Measurements from ENCODE around the gene KRT83. TPM values are rescaled to one million over a fixed set of nuclear protein-coding genes. Genes with fewer than 3 reads are reported as not detected.
A peak's percentile ranks its signal among the peaks of the same experiment; 100 is the strongest.

KRT83 gene
- total RNA-seq, 2 experiments from 2014 or later = not detected

DNA sequence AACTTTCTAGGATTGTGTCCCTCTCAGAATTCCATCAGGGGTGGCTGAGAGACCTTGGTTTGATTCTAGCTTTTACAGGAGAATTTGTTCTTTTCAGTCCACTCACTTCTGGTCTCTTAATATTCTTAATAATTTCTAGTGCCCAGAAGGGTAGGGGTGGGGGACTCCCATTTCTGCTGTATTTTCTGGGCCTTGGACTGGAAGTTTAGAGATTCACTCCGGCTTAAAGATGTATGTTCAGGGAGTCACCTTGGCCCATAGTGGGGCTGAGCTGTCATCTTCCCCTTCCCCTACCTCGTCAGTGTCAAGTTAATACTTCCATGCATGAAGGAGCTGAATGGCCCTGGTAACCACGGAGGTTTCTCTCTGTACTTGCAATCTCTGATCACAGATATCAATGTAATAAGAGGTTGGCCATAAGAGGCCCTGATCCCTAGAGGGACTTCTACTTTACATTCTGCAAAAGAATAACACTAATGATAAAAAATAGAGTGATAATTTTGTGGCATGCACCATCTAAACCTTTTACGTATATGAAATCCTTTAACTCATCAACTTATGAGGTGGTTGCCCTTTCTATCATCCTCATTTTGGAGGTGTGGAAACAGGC is 36.5 kb downstream of the KRT83 start:
- Mint-ChIP-seq H3K27ac (no peak overlapping the region), H3K36me3 (ENCODE audit: low read depth) (no peaks in the 10 kb centered on the region), H3K4me3 (no peak overlapping the region), H3K27me3 (peaks cover 15% of the 10 kb centered on the region), H3K9me3 (no peaks in the 10 kb centered on the region), H3K4me1 (peaks cover 11% of the 10 kb centered on the region)
- POLR2A ChIA-PET = interaction anchor here (1.1 kb wide), 1 partner anchor 25 kb away, joined by 3 read pairs; no protein-coding TSS in a partner anchor
- CTCF ChIA-PET = interaction anchor here (1.3 kb wide), 1 partner anchor 26 kb away, joined by 4 read pairs; no protein-coding TSS in a partner anchor
- DNase-seq = no peak

- ChIA-PET CTCF (interaction anchor here (0.9 to 5.5 kb wide), 4 partner anchors 28 to 123 kb away, joined by 3 to 80 read pairs (median 32); no protein-coding TSS in a partner anchor), POLR2A (interaction anchor here (1.6 kb wide), 1 partner anchor 29 kb away, joined by 4 read pairs; no protein-coding TSS in a partner anchor)
- H3K4me3 Mint-ChIP-seq = no peak overlapping the region
- peaks cover 9% of the 10 kb centered on the region for H3K4me1 Mint-ChIP-seq
- H3K27me3 Mint-ChIP-seq = peaks cover 39% of the 10 kb centered on the region
- H3K9me3 Mint-ChIP-seq = no peaks in the 10 kb centered on the region
- DNase-seq = no peak
- H3K36me3 Mint-ChIP-seq (ENCODE audit: low read depth) = no peaks in the 10 kb centered on the region
- H3K27ac Mint-ChIP-seq = no peak overlapping the region
Measured at GRCh38 chr12:52280796-52281560, 40.2 kb downstream of the KRT83 start.

DNA sequence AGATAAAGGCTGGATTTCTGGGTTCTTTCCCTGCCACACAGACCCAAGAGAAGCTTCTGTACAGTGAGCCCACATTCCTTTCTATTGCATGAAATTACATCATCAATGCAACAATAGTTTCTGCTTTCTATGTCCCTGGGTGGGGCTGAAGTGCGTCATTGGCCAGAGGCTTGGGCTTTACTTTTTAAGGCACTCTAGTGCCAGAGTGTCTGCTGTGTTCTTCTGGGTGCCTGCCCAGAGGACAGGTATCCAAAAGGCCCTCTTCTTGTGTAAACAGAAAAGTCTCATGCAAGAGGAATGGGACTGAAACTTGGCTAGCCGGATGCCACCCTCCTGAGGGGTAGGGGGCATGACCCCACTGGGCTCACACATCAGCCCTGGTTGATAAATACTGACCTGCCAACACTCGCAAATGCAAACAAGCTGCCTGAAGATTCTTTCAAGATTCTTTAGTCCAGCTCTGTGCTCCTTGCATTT is 40.8 kb downstream of the KRT83 start:
- Mint-ChIP-seq H3K27me3 (peaks cover 43% of the 10 kb centered on the region), H3K27ac (no peak overlapping the region), H3K36me3 (ENCODE audit: low read depth) (no peaks in the 10 kb centered on the region), H3K9me3 (no peaks in the 10 kb centered on the region), H3K4me1 (peaks cover 9% of the 10 kb centered on the region), H3K4me3 (no peak overlapping the region)
- ChIA-PET CTCF (interaction anchor here (0.9 to 5.5 kb wide), 7 partner anchors 10 to 123 kb away, joined by 3 to 80 read pairs (median 15); partner anchors contain the start of gene KRT81), POLR2A (interaction anchor here (1.6 kb wide), 1 partner anchor 28 kb away, joined by 4 read pairs; no protein-coding TSS in a partner anchor)
- no peak for DNase-seq

DNA sequence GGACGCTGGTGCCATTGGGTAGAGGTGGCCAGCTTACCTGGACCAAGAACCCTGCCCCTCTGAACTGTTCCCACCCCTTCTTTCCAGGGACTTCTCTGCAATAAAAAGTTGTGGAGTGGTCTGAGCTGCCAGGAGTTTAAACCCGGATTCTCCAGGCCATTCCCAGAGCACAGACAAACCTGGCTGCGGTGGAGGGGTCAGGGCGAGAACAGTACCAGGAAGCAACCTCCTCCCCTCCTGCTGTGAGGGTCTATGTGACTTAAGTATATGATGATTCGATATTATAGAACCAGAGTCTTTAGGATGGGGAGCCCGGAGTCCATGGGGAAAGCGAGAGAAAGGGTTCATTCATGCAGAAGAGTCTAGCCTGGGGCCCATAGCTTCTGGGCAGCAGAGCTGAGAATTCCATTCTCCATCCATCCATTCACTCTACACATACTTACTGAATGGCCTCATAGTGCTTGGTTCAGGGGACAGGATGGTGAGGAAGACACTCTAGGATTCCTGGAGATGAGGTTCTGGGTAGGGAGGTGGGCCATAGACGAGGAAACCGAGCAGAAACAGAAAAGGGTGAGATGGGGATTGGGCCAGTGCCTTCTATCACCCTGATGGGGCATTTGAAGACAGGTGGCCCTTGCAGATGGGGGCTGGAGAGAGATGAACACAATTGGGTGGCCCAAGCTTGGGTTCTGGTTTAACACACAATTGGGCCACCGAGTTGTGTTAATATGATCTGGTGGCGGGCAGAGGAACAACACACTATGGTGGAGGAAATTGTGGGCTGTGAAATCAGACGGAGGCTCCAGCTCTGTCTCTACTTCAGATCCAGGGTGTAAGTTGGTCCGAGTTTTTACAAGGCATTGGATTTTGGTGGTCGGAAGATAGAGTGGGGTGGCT is 41.5 kb downstream of the KRT83 start:
- Mint-ChIP-seq H3K4me3 (no peak overlapping the region), H3K9me3 (no peaks in the 10 kb centered on the region), H3K4me1 (peaks cover 9% of the 10 kb centered on the region), H3K36me3 (ENCODE audit: low read depth) (no peaks in the 10 kb centered on the region), H3K27ac (no peak overlapping the region), H3K27me3 (peaks cover 47% of the 10 kb centered on the region)
- POLR2A ChIA-PET = interaction anchor here (1.6 kb wide), 1 partner anchor 28 kb away, joined by 4 read pairs; no protein-coding TSS in a partner anchor
- CTCF ChIA-PET = interaction anchor here (0.6 to 5.5 kb wide), 44 partner anchors 9 to 691 kb away, joined by 3 to 80 read pairs (median 4); partner anchors contain the start of gene KRT81
- no peak for DNase-seq

- peak; percentile 76 for DNase-seq
- ChIA-PET POLR2A (interaction anchor here (1.6 kb wide), 1 partner anchor 27 kb away, joined by 4 read pairs; no protein-coding TSS in a partner anchor), CTCF (interaction anchor here (0.6 to 5.5 kb wide), 52 partner anchors 9 to 692 kb away, joined by 3 to 80 read pairs (median 4); partner anchors contain the start of gene KRT81)
- H3K36me3 Mint-ChIP-seq (ENCODE audit: low read depth) = no peaks in the 10 kb centered on the region
- no peaks in the 10 kb centered on the region for H3K9me3 Mint-ChIP-seq
- no peak overlapping the region for H3K4me3 Mint-ChIP-seq
- H3K27me3 Mint-ChIP-seq = peaks cover 56% of the 10 kb centered on the region
- H3K27ac Mint-ChIP-seq = no peak overlapping the region
- peaks cover 9% of the 10 kb centered on the region for H3K4me1 Mint-ChIP-seq
Measured at GRCh38 chr12:52278575-52279421, 42.4 kb downstream of the KRT83 start.

GRCh38 chr12:52277486-52278245 is 43.5 kb downstream of the KRT83 start:
- H3K27ac Mint-ChIP-seq = no peak overlapping the region
- ChIA-PET CTCF (interaction anchor here (0.7 to 5.5 kb wide), 20 partner anchors 8 to 1272 kb away, joined by 3 to 80 read pairs (median 4); partner anchors contain the start of gene KRT81), POLR2A (no interaction called here)
- no peak overlapping the region for H3K4me3 Mint-ChIP-seq
- H3K36me3 Mint-ChIP-seq (ENCODE audit: low read depth) = no peaks in the 10 kb centered on the region
- peaks cover 9% of the 10 kb centered on the region for H3K4me1 Mint-ChIP-seq
- peaks cover 61% of the 10 kb centered on the region for H3K27me3 Mint-ChIP-seq
- H3K9me3 Mint-ChIP-seq = no peaks in the 10 kb centered on the region
- DNase-seq = no peak

- ChIA-PET CTCF (no interaction called here), POLR2A (no interaction called here)
- no peaks in the 10 kb centered on the region for H3K9me3 Mint-ChIP-seq
- H3K4me1 Mint-ChIP-seq = peaks cover 9% of the 10 kb centered on the region
- no peak overlapping the region for H3K4me3 Mint-ChIP-seq
- H3K27me3 Mint-ChIP-seq = peaks cover 64% of the 10 kb centered on the region
- no peaks in the 10 kb centered on the region for H3K36me3 Mint-ChIP-seq (ENCODE audit: low read depth)
- H3K27ac Mint-ChIP-seq = no peak overlapping the region
- DNase-seq = no peak
Measured at GRCh38 chr12:52275686-52276085, 45.5 kb downstream of the KRT83 start.

GRCh38 chr12:52274521-52275120 is 46.6 kb downstream of the KRT83 start, which contains the start of gene KRT86:
Gene KRT86 (plus strand): TSS chr12:52274645. CDS start chr12:52301917, 27,272 bp downstream.
- no peaks in the 10 kb centered on the region for H3K36me3 Mint-ChIP-seq (ENCODE audit: low read depth)
- no peak within 1 kb of the TSS for H3K27ac Mint-ChIP-seq
- CTCF ChIA-PET = interaction anchor here (1.2 kb wide), 1 partner anchor 23 kb away, joined by 3 read pairs; no protein-coding TSS in a partner anchor
- H3K4me1 Mint-ChIP-seq = peaks cover 9% of the 10 kb centered on the region
- H3K27me3 Mint-ChIP-seq = peaks cover 61% of the 10 kb centered on the region
- H3K9me3 Mint-ChIP-seq = no peaks in the 10 kb centered on the region
- H3K4me3 Mint-ChIP-seq = no peak within 1 kb of the TSS
- DNase-seq = peak; percentile 7
- POLR2A ChIA-PET = no interaction called here

DNA sequence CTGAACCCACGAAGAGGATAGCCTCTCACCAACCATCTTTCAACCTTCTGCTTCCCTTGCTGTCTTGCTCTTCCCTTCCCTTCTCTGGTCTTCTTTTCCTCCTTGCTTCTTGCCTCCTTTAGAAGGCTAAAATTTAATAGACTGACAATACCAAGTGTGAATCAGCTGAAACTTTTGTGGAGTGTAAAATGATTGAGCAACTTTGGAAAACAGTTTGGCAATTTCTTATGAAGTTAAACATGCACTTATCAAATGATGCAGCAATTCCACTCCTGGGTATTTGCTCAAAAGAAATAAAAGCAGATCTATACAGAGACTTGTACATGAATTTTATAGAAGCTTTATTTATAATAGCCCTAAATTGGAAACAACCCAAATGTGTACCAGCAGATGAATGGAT is 50.0 kb downstream of the KRT83 start:
- H3K27ac Mint-ChIP-seq = no peak overlapping the region
- H3K4me3 Mint-ChIP-seq = no peak overlapping the region
- H3K36me3 Mint-ChIP-seq (ENCODE audit: low read depth) = no peaks in the 10 kb centered on the region
- no peak for DNase-seq
- H3K4me1 Mint-ChIP-seq = no peaks in the 10 kb centered on the region
- POLR2A ChIA-PET = no interaction called here
- peaks cover 48% of the 10 kb centered on the region for H3K27me3 Mint-ChIP-seq
- H3K9me3 Mint-ChIP-seq = no peaks in the 10 kb centered on the region
- CTCF ChIA-PET = interaction anchor here (0.7 to 1.1 kb wide), 2 partner anchors 12 to 116 kb away, joined by 3 to 5 read pairs; no protein-coding TSS in a partner anchor

DNA sequence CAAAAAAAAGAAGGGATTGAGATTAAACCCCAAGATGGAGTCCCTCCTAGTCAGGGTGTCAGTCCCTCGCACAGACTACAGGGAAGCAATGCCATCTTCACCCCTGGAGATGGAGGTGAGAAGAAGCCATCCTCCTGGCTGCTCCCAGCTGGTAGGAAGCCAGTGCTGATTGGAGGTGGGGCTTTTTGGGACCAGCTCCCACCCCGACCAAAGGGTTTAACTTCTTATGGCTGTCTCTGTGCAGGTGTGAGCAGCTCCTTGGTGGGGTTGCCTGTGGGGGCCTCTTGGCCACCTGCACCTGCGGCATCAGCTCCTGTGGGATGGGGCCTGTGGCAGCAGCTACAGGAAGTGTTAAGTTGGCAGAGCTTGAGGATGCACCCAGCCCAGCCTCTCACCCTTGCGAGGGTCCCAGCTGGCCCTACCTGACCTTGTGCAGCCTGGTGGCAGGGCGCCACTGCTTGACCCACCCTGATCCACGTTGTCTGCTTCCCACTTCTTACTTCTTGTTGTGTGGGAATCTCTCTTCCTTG is 50.6 kb downstream of the KRT83 start:
- H3K4me3 Mint-ChIP-seq = no peak overlapping the region
- CTCF ChIA-PET = interaction anchor here (0.6 to 1.5 kb wide), 5 partner anchors 7 to 115 kb away, joined by 3 to 9 read pairs (median 5); no protein-coding TSS in a partner anchor
- no peaks in the 10 kb centered on the region for H3K9me3 Mint-ChIP-seq
- H3K27me3 Mint-ChIP-seq = peaks cover 45% of the 10 kb centered on the region
- no peak overlapping the region for H3K27ac Mint-ChIP-seq
- H3K36me3 Mint-ChIP-seq (ENCODE audit: low read depth) = no peaks in the 10 kb centered on the region
- no peak for DNase-seq
- no peaks in the 10 kb centered on the region for H3K4me1 Mint-ChIP-seq
- POLR2A ChIA-PET = no interaction called here

Data from activated CD4-positive, alpha-beta memory T cell treated with anti-CD3 and anti-CD28 coated beads, Interleukin-2, amount 10 ng/mL, durations not matched to agents 7 days and 5 days (primary cell).